Esophagus squamous epithelium (tissue), 4 donors: ENCODE data around the gene PKP1.

Experiments used
- POLR2A ChIP-seq, 4 donors: fragments of 450-650 bp; IDR thresholded peaks; one replicate each; pipeline ENCODE4 v1.6.1; 2017; ENCODE audit warnings: antibody characterized with exemption in 4 of 4, mild to moderate bottlenecking in 4 of 4, moderate library complexity in 3 of 4
- TF ChIP-seq, protein P1 (sequence below), 6 experiments: fragments of 450-650 bp in 4 of 6; fragments of 200-600 bp in 2 of 6; sonication (generic) in 2 of 6; IDR thresholded peaks; one replicate each; pipeline ENCODE4 v1.5.1; 2016 to 2019; ENCODE audit warnings: antibody characterized with exemption in 6 of 6, mild to moderate bottlenecking in 4 of 6, moderate library complexity in 4 of 6

DNA sequence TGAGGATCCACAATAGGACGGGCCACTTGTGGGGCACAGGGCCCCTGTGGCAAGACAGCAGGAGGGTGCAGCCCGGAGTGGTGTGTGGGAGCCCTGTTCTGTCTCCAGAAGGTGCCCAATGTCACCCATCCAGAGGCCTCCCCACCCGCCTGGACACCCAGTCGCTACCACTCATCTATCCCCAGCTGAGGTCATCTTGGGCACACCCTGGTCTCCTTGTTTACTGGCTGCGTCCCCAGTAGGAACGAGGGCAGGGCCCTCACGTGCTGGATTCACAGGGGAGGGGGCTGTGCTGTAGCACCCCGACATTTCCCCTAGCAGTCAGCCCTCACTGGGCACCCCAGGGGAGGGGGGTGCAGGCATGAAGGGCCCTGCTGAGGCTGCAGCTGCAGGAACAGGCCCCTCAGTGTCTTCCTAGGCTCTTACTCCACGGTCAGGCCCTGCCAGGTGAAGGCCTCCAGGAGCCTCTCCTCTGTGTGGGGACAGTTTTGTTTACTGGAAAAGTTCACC is 96.5 kb downstream of the PKP1 start:
- TF ChIP-seq POLR2A (IDR thresholded peaks at IDR 0.05), result no peak
- TF ChIP-seq, protein P1, sequence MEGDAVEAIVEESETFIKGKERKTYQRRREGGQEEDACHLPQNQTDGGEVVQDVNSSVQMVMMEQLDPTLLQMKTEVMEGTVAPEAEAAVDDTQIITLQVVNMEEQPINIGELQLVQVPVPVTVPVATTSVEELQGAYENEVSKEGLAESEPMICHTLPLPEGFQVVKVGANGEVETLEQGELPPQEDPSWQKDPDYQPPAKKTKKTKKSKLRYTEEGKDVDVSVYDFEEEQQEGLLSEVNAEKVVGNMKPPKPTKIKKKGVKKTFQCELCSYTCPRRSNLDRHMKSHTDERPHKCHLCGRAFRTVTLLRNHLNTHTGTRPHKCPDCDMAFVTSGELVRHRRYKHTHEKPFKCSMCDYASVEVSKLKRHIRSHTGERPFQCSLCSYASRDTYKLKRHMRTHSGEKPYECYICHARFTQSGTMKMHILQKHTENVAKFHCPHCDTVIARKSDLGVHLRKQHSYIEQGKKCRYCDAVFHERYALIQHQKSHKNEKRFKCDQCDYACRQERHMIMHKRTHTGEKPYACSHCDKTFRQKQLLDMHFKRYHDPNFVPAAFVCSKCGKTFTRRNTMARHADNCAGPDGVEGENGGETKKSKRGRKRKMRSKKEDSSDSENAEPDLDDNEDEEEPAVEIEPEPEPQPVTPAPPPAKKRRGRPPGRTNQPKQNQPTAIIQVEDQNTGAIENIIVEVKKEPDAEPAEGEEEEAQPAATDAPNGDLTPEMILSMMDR (IDR thresholded peaks at IDR 0.05), result no peak
